ENCODE data around the gene ZNF652.

The ZNF652 gene

DNA sequence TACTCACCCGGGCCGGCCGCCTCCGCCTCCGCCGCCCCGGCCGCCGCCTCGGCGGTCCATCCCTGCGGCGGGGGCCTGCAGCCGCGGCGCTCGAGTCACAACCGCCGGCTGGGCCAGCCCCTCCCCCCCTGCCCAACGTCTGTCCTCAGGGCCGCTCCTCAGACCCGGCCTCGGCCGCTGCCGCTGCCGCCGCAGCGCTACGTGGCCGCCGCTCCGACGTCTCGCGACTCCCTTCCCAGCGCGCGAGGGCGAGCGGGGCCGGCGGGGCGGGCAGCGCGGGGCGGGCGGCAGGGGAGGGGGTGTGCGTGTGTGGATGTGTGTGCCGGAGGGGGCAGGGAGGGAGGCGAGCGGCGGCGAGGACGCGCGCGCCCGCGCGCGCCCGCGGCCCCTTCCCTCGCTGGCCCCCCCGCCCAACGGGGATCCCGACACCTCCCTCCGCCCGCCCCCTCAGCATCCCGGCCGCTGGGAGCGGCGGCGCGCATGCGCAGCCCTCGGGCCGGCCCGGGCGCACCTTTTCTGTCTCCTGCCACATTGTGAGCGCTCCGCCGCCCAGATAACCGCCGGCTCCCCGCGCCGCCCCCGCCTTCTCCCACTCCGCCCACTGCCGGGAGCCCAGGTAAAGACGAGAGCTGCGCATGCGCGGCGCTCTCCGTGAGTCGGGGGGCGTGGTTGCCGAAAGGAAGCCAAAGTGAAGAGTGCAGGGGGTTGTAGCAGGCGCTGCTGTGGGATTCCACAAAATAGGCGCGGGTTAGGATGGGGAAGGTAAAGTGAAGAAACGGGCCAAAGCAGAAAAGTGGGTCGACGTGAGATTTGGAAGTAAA lies at the start of gene ZNF652:
ZNF652 (minus strand) TSS at position 349 of the 821 bp plus-strand sequence. CDS start 44,525 bp downstream, outside the sequence.
- peak; percentile 92 for DNase-seq

DNA sequence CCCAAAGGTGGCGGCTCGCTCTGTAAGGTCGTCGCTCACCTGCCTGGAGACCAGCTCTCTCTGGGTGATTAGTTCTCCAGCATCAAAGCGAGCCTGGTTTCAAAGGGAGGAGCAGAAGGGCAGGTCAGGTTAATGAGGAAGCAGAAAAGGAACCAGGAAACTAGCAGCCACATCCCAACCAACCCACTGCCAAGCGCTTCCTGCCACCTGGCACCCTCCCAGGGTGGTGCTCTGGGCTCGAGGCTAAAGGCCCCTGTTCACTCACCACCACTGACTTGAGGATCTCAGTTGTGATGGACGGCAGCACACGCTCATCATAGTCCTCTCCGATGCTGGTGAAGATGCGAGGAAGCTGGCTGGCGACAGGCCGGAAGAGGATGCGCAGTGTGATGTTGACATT lies 47.0 kb upstream of the ZNF652 start:
- DNase-seq, result no peak

- DNase-seq, result peak; percentile 28
Observed at GRCh38 chr17:49407981-49408501, 46.0 kb upstream of the ZNF652 start.

DNA sequence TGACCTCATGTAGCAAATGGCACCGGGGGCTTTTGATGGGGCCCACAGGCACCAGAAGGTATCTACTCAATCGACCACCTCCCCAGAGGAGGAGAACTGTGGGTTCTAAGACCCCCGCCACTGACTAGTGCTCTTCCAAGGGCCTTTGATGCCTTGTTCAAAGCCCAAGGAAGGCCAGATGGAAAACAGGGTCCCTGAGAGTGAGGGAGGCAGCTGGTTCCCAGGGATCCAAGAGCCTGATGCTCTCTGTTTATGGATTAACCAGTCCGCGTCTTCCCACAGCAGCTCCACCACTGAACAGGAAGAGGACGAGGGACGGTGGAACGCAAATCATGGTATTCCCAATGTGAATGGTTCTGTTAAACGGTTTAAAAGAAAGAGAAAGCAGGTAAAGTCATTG lies 45.0 kb upstream of the ZNF652 start:
- DNase-seq, result no peak

DNA sequence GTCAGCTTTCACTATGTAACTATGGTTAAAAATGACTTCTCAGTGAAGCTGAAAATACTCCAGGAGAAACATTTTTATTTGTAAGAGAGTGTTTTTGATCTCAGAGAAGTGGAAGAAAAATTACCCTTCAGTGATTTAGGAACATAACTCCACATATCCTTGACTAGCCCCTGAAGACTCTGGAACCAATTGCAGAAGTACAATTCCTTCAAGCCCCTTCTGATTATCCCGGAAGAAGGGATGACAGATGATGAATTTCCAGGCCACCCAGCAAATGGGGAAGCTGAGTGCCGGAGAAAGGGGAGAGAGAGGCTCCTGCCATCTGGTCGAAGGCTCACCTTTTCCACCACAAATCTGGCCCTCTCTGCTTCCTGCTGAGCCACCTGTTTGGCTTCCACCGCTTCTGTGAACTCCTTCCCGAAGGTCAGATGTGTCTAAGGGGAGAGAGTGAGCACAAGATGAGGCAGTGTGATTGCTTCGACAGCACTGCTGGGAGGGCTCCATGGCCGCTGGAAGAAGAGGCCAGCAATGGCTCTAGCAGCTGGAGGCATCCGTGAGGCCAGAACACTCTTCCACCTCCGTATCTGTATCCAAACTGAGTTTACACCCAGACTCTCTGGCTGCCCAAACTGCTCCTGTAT lies 44.5 kb upstream of the ZNF652 start:
- DNase-seq, result no peak

DNA sequence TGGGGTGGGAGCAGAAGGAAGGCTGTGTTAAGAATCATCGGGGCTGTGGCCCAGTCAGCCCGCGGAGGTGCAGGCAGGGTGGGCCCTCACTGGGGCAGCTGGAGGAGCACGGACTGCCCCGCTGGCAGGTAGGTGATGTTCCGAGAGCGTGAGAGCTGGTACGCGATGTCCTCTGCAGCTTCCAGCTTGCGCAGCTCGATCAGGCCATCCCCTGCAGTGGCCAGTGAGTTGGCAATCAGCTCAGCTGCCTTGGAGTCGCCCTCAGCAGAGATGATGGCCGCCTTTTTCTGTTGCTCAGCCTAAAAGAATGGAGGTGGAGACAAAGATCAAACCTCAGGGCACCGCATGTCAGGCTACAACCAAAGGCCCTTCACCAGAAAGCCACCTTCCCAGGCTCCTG lies 42.9 kb upstream of the ZNF652 start:
- no peak for DNase-seq

GRCh38 chr17:49404361-49404760 lies 42.3 kb upstream of the ZNF652 start:
- no peak for DNase-seq

- DNase-seq, result no peak
Observed at GRCh38 chr17:49403514-49404289, 41.7 kb upstream of the ZNF652 start.

- no peak for DNase-seq
Observed at GRCh38 chr17:49402706-49403105, 40.7 kb upstream of the ZNF652 start.

DNA sequence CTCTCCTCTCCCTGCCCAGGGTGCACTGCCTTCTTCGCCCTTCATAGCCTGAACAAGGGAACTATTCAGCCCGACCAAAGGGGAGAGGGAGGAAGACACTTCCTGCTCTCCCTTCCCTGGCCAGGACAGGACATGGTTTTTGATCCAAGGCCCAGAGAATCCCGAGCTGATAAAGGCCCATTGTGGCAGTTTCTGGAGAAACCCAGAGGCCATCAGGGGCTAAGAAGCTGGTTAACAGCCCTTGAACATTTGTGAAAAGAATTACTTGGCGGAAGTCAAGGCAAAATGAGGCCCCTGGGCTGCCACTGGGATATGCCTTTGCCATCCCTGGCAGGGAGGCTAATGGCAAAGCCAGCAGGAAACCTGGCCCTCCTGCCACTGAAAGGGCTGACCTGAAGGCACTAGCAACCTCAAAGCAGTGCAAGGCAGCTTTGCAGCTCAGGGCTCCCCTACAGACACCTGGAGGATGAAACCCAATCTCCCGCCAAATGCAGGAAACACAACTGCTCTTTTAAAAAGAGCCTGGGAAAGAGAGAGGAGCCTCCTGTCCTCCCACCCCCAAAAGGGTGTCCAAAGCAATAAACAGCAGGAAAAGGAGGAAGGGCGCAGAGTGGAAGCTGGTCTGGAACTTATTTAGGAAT lies 40.0 kb upstream of the ZNF652 start:
- no peak for DNase-seq

GRCh38 chr17:49399995-49400394 lies 37.9 kb upstream of the ZNF652 start:
- no peak for DNase-seq

DNA sequence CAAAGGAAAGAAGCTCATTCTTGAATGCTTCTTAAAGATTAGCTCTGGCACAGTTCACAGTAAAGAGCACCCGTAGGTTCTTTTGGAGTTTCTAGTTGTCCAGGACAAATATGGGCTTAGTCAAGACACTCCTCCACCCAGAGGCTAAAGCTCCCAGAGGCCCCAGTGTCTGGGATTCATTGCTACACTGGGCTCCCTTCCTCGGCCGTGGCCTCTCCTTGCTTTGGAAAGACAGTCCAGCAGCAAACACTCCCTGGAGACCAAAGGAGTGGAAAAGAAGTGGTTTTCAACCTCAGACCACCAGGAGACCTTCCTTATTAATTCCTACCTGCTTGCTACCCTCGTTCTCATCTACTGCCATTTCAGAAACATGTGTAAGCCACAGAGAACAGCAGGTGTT lies 35.5 kb upstream of the ZNF652 start:
- DNase-seq, result no peak

- DNase-seq, result no peak
Observed at GRCh38 chr17:49393491-49394255, 31.6 kb upstream of the ZNF652 start.

- DNase-seq, result no peak
Observed at GRCh38 chr17:49390548-49391324, 28.7 kb upstream of the ZNF652 start.

DNA sequence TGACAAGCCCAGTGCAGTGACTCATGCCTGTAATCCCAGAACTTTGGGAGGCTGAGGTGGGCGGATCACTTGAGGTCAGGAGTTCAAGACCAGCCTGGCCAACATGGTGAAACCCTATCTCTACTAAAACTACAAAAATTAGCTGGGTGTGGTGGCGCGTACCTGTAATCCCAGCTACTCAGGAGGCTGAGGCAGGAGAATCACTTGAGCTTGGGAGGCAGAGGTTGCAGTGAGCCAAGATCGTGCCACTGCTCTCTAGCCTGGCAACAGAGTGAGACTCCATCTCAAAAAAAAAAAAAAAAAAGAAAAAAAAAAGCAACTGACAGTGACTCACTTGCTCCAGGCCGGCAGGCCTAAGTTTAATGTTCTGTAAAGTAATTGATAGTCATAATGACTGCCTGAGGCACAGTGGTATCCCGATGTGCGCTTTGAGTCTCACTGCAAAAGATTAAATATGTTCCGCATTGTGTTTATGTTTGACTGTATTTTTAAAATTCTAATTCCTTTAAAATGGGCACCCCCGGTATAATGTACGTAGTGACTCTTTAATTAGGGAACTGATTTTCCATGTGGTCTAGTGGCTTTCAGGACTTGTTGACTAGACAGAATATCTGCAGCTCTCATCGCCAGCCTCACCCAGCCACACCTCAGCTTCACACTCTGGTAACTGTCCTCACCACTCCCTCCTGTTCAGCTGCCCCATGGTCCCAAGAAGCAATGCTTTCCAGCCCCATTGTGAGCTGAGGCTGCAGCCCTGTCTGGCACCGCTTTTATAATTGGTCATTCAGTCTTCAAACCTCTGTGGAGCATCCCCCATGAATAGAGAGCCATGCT lies 27.7 kb upstream of the ZNF652 start:
- DNase-seq, result peak; percentile 24

- no peak for DNase-seq
Observed at GRCh38 chr17:49388692-49389513, 26.9 kb upstream of the ZNF652 start.

GRCh38 chr17:49388290-49388640 lies 26.2 kb upstream of the ZNF652 start:
- DNase-seq, result no peak

- no peak for DNase-seq
Observed at GRCh38 chr17:49387498-49388289, 25.6 kb upstream of the ZNF652 start.

GRCh38 chr17:49386373-49386772 lies 24.3 kb upstream of the ZNF652 start:
- DNase-seq, result no peak

Measured in kidney glomerular epithelial cell (primary cell).